ENCODE data around the gene TMEM97.
A peak's percentile ranks its signal among the peaks of the same experiment; 100 is the strongest.
"Not testable (repeated sequence)": the region's sequence is repeated elsewhere in the genome, so short reads cannot be mapped to it uniquely, and the experiment has no call there.

TMEM97 gene

GRCh38 chr17:28334666-28335200, 15.7 kb downstream of the TMEM97 start:
- in situ Hi-C loops (cut with MboI; ENCODE audit: low sequenced_read_pairs, unreplicated experiment): no loop called here
- TF ChIP-seq, protein P1, sequence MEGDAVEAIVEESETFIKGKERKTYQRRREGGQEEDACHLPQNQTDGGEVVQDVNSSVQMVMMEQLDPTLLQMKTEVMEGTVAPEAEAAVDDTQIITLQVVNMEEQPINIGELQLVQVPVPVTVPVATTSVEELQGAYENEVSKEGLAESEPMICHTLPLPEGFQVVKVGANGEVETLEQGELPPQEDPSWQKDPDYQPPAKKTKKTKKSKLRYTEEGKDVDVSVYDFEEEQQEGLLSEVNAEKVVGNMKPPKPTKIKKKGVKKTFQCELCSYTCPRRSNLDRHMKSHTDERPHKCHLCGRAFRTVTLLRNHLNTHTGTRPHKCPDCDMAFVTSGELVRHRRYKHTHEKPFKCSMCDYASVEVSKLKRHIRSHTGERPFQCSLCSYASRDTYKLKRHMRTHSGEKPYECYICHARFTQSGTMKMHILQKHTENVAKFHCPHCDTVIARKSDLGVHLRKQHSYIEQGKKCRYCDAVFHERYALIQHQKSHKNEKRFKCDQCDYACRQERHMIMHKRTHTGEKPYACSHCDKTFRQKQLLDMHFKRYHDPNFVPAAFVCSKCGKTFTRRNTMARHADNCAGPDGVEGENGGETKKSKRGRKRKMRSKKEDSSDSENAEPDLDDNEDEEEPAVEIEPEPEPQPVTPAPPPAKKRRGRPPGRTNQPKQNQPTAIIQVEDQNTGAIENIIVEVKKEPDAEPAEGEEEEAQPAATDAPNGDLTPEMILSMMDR (IDR thresholded peaks at IDR 0.05; ENCODE audit: borderline replicate concordance, control extremely low read depth, extremely low read depth, insufficient read depth, missing control alignments): no peak
- DNase-seq (ENCODE audit: low spot score): no peak

DNA sequence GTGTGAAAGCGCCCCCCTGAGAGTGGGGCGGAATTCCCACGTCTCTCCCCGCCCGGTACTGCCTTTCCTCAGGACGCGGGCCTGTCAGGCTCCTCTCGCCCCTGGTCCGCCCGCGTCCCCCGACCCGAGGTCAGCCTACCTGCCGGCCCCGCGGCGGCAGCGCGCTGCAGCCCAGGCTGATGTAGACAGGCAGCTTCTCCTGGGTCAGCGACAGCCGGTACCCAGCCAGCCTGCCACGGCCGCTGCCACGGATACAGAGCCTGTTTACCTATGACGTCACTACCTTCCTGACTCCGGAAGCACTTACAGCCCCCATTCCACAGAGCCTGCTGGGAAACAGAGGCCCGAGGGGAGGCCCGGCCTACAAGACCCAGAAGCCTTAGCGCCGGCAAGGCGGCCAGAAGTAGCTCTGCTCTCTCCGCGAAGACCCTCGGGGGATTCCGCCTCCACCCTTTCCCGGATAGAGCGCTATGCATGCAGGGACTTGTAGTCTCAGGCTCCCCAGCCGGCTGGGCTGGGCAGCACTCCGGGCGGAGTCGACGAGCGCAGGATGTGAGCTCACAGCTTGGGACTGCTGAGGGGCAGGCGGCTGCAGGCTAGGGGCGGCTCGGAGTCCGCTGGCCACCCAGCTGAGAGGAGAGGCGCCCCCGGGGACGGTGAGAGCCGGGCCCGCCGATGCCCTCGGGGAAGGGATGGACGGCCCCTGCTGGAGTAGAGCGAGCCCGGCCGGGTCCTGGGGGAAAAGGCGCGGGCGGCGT, 16.4 kb downstream of the TMEM97 start, which contains the start of the genes IFT20 and TNFAIP1:
IFT20 (minus strand) TSS at position 272 of the 758 bp plus-strand sequence. CDS start 3,487 bp downstream, outside the sequence.
TNFAIP1 (plus strand) TSS at position 561 of the 758 bp plus-strand sequence. CDS start 3,761 bp downstream, outside the sequence.
- in situ Hi-C loops (cut with MboI; ENCODE audit: low sequenced_read_pairs, unreplicated experiment): no loop called here
- TF ChIP-seq, protein P1 (IDR thresholded peaks at IDR 0.05; ENCODE audit: borderline replicate concordance, control extremely low read depth, extremely low read depth, insufficient read depth, missing control alignments): no peak
- peak; percentile 98 for DNase-seq (ENCODE audit: low spot score)

- no peak for DNase-seq (ENCODE audit: low spot score)
- in situ Hi-C loops (cut with MboI; ENCODE audit: low sequenced_read_pairs, unreplicated experiment): no loop called here
Measured at GRCh38 chr17:28335959-28336871, 17.2 kb downstream of the TMEM97 start.

DNA sequence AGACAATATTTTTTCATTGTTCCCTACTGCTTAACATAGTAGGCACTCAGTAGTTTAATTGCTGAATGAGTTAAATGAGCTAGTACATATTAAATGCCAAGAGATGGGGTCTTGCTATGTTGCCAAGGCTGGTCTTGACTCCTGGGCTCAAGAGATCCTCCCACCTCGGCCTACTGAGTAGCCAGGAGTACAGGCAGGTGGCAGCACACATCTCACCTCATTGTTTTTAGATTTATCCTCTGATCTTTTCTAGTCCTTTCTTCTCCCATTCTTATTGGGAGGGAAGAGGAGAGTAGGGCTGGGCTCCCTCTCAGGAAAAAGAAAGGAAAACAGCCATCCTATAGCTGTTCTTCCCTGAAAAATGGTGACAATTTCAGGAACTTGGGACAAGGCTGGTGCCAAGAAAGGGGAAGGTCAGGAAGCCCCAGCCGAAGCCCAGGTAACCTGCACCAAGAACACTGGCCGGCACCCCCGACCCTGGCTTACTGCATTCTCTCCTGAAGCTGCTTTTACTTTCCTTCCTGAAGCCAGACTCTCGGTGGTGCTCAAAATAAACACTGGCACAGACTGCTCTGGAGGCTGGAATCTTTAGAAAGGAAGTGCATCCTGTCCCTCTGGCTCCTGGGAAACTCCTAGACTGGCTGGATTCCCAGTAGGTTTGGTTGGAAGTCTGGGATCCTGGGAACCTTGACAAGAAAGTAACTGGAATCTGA, 19.2 kb downstream of the TMEM97 start:
- TF ChIP-seq, protein P1 (IDR thresholded peaks at IDR 0.05; ENCODE audit: borderline replicate concordance, control extremely low read depth, extremely low read depth, insufficient read depth, missing control alignments): no peak
- DNase-seq (ENCODE audit: low spot score): no peak
- in situ Hi-C loops (cut with MboI; ENCODE audit: low sequenced_read_pairs, unreplicated experiment): no loop called here

More at GRCh38 chr17:28335959-28336871, 17.2 kb downstream of the TMEM97 start:
- TF ChIP-seq, protein P1 (IDR thresholded peaks at IDR 0.05; ENCODE audit: borderline replicate concordance, control extremely low read depth, extremely low read depth, insufficient read depth, missing control alignments): no peak

- DNase-seq (ENCODE audit: low spot score); in situ Hi-C loops (cut with MboI; ENCODE audit: low sequenced_read_pairs, unreplicated experiment): not testable (repeated sequence)
Measured at GRCh38 chr17:28338769-28339212, 19.8 kb downstream of the TMEM97 start.

GRCh38 chr17:28339431-28339830, 20.4 kb downstream of the TMEM97 start:
- in situ Hi-C loops (cut with MboI; ENCODE audit: low sequenced_read_pairs, unreplicated experiment): no loop called here
- no peak for DNase-seq (ENCODE audit: low spot score)
- TF ChIP-seq, protein P1 (IDR thresholded peaks at IDR 0.05; ENCODE audit: borderline replicate concordance, control extremely low read depth, extremely low read depth, insufficient read depth, missing control alignments): no peak
